Vagina (tissue), 2 donors: ENCODE results near the gene HDAC7.

ENCODE experiments used
- POLR2A ChIP-seq, 2 donors: fragments of 450-650 bp; IDR thresholded peaks; one replicate each; pipeline ENCODE4 v1.6.1; 2017; ENCODE audit warnings: antibody characterized with exemption in 2 of 2, mild to moderate bottlenecking in 2 of 2, moderate library complexity in 2 of 2
- POLR2AphosphoS5 ChIP-seq, 2 donors: sonication (generic); formaldehyde crosslinking; IDR thresholded peaks; one replicate each; pipeline ENCODE4 v1.9.0; 2017; ENCODE audit warnings: antibody characterized with exemption in 2 of 2, mild to moderate bottlenecking in 2 of 2, low read depth in 1 of 2; ENCODE audit not compliant: insufficient read depth in 1 of 2
- TF ChIP-seq, protein P1 (sequence below), 3 experiments: fragments of 450-650 bp in 2 of 3; fragments of 200-600 bp in 1 of 3; sonication (generic) in 1 of 3; IDR thresholded peaks; one replicate each; pipeline ENCODE4 v1.5.1; 2017 to 2019; ENCODE audit warnings: antibody characterized with exemption in 3 of 3, mild to moderate bottlenecking in 2 of 3, moderate library complexity in 2 of 3

DNA sequence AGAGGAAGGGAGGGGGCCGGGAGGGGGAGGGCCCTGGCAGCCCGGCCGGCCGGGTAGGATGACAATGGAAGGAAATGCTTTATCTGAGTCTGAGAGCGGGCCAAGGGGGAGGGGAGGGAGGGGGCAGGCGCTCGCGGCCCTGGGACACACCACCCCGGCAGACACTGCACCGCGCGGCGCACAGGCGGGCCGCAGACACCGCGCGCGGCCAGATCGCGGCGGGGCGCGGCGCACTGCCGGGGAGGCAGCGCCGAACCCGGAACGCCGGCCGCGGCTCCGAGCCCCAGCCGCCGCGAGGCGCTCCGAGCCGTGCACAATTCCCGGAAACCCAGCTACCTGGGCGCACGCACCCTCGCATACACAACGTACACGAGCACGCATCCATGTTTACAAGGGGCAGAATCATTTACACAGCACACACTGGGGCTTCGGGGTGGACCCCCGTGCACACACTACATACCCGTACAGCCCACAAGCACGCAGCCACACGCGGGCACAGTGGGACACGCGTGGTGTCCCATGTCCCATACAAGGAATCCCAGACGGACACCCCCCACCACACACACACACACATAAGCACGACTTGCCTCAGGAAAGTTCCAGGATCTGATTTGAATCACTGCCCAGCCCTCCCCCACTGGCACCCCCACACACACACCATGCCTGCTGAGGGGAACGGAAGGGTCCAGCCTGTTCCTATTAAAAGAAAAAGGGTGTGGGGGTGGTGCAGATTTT, at the start of gene HDAC7:
- TF ChIP-seq, protein P1, sequence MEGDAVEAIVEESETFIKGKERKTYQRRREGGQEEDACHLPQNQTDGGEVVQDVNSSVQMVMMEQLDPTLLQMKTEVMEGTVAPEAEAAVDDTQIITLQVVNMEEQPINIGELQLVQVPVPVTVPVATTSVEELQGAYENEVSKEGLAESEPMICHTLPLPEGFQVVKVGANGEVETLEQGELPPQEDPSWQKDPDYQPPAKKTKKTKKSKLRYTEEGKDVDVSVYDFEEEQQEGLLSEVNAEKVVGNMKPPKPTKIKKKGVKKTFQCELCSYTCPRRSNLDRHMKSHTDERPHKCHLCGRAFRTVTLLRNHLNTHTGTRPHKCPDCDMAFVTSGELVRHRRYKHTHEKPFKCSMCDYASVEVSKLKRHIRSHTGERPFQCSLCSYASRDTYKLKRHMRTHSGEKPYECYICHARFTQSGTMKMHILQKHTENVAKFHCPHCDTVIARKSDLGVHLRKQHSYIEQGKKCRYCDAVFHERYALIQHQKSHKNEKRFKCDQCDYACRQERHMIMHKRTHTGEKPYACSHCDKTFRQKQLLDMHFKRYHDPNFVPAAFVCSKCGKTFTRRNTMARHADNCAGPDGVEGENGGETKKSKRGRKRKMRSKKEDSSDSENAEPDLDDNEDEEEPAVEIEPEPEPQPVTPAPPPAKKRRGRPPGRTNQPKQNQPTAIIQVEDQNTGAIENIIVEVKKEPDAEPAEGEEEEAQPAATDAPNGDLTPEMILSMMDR (IDR thresholded peaks at IDR 0.05) = no peak
- TF ChIP-seq POLR2AphosphoS5 (IDR thresholded peaks at IDR 0.05; ENCODE audit: insufficient read depth in 1 of 2, low read depth in 1 of 2) = peak in 1 of 2 donors; percentile 35
- TF ChIP-seq POLR2A (IDR thresholded peaks at IDR 0.05) = peak in 1 of 2 donors; percentile 84
